HFF-Myc (cell line): ENCODE measurements around the gene TMPRSS15.

Experiments used
- DNase-seq: peaks from one replicate; pipeline ENCODE4 v3.0.0-alpha.2; 2011; ENCODE audit warnings: low read depth; ENCODE audit errors: extremely low read depth
- H3K4me3 ChIP-seq: replicated peaks from 2 replicates; pipeline ENCODE4 v1.5.1; 2011; ENCODE audit warnings: low read depth, mild to moderate bottlenecking, control low read depth, low read length
- TF ChIP-seq, protein P1 (sequence below): IDR thresholded peaks from 2 replicates; pipeline ENCODE4 v1.5.1; 2012; ENCODE audit warnings: mild to moderate bottlenecking, low read depth, low read length, control low read depth; ENCODE audit errors: missing control alignments

Gene TMPRSS15

DNA sequence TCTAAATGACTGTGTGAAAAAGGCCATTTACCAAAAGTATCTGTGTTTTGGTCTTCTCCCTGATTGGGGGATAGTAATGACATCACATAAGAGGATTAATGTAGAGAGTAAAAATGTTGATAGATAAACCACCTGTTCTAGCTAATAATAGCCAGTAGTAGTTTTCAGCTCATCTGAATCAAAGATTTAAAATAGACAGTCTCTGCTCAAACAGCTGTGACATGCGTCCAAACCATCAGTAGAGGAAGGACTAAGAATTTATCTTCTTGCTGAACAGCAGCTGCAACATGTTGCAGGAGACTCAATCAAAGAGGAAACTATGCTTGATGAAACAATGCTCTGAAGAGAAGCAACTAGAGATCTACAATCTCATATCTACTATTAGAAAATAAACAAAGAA, 21.4 kb downstream of the TMPRSS15 start:
- no peak for DNase-seq
- H3K4me3 ChIP-seq: no peak overlapping the region
- TF ChIP-seq, protein P1, sequence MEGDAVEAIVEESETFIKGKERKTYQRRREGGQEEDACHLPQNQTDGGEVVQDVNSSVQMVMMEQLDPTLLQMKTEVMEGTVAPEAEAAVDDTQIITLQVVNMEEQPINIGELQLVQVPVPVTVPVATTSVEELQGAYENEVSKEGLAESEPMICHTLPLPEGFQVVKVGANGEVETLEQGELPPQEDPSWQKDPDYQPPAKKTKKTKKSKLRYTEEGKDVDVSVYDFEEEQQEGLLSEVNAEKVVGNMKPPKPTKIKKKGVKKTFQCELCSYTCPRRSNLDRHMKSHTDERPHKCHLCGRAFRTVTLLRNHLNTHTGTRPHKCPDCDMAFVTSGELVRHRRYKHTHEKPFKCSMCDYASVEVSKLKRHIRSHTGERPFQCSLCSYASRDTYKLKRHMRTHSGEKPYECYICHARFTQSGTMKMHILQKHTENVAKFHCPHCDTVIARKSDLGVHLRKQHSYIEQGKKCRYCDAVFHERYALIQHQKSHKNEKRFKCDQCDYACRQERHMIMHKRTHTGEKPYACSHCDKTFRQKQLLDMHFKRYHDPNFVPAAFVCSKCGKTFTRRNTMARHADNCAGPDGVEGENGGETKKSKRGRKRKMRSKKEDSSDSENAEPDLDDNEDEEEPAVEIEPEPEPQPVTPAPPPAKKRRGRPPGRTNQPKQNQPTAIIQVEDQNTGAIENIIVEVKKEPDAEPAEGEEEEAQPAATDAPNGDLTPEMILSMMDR: no peak

DNA sequence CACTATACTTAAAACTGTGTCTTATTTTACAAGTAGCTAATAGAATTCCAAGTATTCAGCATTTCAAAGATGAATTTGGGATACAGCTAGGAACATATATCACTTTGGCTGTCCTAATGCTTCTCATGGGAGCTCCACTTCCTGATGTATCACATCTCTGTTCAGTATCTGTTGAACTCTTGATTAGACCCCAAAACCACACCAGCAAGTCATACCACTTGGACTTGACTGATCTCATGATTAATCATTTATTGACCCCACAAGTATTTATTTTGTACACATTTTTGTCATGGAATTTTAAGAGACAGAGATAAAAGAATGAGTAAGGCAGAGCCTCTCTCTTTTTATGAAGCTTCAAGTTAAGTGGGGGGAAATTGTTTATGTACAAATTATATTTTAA, 30.0 kb downstream of the TMPRSS15 start:
- TF ChIP-seq, protein P1: no peak
- H3K4me3 ChIP-seq: no peak overlapping the region
- no peak for DNase-seq

DNA sequence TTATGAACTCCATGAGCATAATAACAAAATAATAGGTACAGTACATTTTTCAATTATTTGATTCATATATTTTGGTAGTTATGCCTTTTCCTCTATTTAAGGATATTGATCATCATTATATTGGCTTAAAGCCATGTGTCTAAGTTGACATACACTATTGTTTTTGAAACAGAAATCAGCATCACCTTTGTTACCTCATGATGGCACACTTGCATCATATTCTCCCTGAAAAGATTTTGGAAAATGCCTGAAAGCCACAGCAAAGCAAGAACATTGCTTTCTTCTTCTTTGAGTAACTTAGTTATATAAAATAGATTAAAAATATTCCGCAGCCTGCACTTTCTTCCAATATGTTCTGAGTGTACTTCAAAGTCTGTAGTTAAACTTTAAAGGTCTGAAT, 33.3 kb downstream of the TMPRSS15 start:
- H3K4me3 ChIP-seq: no peak overlapping the region
- no peak for DNase-seq
- TF ChIP-seq, protein P1: no peak

DNA sequence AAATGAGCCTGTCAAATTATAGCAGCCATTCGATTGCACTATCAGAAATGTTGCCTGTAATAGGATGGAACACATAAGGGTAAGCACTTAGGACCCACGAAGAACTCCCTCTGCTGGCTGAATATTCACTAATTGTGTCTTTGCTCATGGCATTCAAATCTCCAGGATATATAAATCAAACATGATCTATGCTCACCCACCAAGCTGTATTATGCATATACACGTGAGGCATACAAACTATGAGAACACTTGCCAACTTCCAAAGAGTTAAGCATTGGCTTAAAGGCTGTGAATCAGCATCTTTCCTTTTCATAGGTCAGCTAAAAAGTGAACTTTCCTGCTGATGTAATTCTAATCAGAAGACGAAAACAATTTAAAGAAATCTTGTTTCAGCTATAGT, 34.5 kb downstream of the TMPRSS15 start:
- DNase-seq: no peak
- no peak overlapping the region for H3K4me3 ChIP-seq
- TF ChIP-seq, protein P1: no peak

DNA sequence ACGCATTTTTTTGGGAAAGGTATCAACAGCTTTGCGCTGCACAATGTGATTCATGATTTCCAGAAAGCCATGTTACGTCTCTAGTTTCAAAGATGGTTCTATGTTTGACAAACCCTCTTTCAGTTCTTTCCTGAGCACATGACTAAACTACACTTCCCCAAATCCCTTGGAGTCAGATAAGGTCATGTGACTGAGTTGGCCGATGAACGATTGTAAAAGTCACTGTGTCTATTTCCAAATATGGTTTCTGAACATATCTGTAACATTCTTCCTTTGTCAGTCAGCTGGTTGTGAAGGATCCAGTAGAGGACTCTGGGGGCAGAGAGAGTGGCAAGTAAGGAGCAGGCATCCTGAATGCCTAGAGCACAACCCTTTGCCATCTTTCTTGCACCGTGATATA, 35.4 kb downstream of the TMPRSS15 start:
- TF ChIP-seq, protein P1: no peak
- no peak overlapping the region for H3K4me3 ChIP-seq
- DNase-seq: no peak

DNA sequence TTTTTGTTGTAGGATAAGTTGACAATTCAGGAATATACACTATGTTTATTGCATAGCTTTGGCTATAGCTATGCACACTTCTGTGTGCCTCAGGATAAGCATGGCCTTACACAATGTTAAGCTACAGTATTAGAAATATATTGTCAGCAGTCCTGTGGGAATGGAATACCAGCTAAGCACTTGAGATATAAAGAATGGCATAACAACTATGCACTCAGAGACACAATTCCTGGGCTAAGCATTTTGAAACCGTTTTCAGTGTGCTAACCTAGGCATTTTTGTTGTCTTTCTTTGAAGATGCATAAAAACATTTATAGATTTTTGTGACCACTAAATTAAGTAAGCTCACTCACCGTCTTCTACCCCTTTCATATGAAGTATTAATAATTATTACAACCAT, 46.8 kb downstream of the TMPRSS15 start:
- no peak for DNase-seq
- TF ChIP-seq, protein P1: no peak
- H3K4me3 ChIP-seq: no peak overlapping the region

DNA sequence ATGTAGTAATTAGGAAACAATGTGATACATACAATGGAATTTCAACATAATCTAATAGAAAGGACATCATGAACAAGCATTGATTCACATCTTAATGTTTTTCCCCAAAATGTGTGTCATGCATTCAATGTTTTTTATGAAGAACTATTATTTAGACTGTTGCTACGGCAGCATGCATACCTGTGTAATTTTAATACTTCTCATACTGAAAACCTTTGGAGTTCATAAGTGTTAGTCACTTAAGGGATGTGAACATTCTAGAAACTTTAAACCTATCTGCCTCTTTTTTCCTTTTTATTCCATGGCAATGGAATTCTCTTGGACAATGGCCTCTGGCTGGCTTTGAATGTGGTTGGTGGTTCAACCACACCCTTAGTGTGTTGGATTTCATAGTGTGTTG, 48.6 kb downstream of the TMPRSS15 start:
- no peak overlapping the region for H3K4me3 ChIP-seq
- DNase-seq: no peak
- TF ChIP-seq, protein P1: no peak
